Bronchial epithelial cell (primary cell): Measurements from ENCODE around the gene CDY2B. TPM values are rescaled to one million over a fixed set of nuclear protein-coding genes. Genes with fewer than 3 reads are reported as not detected.
"Not testable (repeated sequence)": the region's sequence is repeated elsewhere in the genome, so short reads cannot be mapped to it uniquely, and the experiment has no call there.

Experiments used
- DNase-seq: peaks from one replicate; pipeline ENCODE4 v3.0.0-alpha.2; 2010; ENCODE audit warnings: low read depth
- FAIRE-seq: peaks from 2 replicates; lab custom pipeline; 2011; peaks lifted over from hg19 to GRCh38; lab: Jason Lieb, UNC
- H3K27me3 ChIP-seq: 2 replicates; pipeline ENCODE4 v1.5.1; 2011; ENCODE audit warnings: low read length; ENCODE audit not compliant: control insufficient read depth, insufficient read depth
- H3K36me3 ChIP-seq: 2 replicates; pipeline ENCODE4 v1.5.1; 2011; ENCODE audit warnings: low read length; ENCODE audit not compliant: control insufficient read depth, insufficient read depth
- H3K4me3 ChIP-seq: 2 replicates; pipeline ENCODE4 v1.5.1; 2011; ENCODE audit warnings: mild to moderate bottlenecking, low read depth, low read length, control low read depth
- total RNA-seq: library from RNA; depleted of rRNA; stranded (reverse); fragments of >200 nt; gene quantifications from 2 replicates; pipeline ENCODE4 v1.2.1, GENCODE V29; 2014

The CDY2B gene, protein sequence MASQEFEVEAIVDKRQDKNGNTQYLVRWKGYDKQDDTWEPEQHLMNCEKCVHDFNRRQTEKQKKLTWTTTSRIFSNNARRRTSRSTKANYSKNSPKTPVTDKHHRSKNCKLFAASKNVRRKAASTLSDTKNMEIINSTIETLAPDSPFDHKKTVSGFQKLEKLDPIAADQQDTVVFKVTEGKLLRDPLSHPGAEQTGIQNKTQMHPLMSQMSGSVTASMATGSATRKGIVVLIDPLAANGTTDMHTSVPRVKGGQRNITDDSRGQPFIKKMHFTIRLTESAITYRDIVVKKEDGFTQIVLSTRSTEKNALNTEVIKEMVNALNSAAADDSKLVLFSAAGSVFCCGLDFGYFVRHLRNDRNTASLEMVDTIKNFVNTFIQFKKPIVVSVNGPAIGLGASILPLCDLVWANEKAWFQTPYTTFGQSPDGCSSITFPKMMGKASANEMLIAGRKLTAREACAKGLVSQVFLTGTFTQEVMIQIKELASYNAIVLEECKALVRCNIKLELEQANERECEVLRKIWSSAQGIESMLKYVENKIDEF
- not detected in 2 replicates for total RNA-seq

DNA sequence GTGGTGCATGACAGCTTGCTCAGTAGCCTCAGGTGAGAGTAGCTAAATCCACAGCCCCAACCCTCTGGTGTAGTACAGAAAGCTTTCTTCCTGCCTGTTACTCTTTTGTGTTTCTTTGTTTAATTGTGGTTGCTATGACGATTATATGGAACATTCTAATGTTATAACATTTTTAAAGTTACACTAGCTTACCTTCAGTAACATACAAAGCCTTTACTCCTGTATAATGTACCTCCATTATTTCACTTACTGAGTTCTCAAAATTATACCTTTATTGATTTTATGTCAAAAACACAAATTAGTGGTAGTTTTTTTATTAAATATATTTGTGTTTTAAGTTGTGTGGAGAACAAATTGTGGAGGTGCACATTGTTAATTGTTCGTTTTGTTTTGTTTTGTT is at the start of gene CDY2B:
CDY2B (minus strand) TSS at position 101 of the 400 bp plus-strand sequence. CDS start 328 bp downstream, outside the sequence.
- H3K36me3 ChIP-seq, DNase-seq, H3K4me3 ChIP-seq, FAIRE-seq, H3K27me3 ChIP-seq: not testable (repeated sequence)

DNA sequence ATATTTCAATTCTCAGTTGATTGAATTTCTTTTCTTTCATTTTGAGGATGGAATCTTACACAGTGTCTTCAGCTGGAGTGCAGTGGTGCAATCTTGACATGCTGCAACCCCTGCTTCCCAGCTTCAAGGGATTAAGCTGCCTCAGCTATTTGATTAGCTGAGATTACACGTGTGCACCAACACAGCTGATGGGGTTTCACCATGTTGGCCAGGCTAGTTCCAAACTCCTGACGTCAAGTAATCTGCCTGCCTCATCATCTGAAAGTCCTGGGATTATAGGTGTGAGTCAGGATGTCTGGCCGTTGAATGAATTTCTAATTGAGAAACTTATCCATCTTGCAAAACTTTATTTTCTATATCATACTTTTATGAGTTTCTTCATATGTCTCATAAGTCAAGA is 28.0 kb upstream of the CDY2B start:
- not testable (repeated sequence) for H3K4me3 ChIP-seq, DNase-seq, H3K36me3 ChIP-seq, H3K27me3 ChIP-seq, FAIRE-seq

DNA sequence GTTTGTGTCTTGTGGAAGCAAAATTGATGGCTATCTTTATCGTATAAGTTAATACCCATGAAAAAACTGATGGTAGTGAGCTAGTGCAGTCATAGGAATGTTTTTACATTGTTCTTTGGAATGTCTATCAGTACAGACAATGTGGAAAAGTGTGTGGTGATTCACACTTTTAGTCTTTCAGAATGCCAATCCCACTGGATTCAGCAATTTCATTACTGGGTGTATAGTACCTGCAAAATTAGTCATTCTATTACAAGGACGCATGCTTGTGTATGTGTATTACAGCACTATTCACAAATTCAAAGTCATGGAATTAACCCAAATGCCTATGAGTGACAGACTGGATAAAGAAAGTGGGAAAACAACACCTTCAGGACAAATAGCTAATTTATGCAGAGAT is 27.3 kb upstream of the CDY2B start:
- H3K4me3 ChIP-seq, FAIRE-seq, DNase-seq, H3K27me3 ChIP-seq, H3K36me3 ChIP-seq: not testable (repeated sequence)

DNA sequence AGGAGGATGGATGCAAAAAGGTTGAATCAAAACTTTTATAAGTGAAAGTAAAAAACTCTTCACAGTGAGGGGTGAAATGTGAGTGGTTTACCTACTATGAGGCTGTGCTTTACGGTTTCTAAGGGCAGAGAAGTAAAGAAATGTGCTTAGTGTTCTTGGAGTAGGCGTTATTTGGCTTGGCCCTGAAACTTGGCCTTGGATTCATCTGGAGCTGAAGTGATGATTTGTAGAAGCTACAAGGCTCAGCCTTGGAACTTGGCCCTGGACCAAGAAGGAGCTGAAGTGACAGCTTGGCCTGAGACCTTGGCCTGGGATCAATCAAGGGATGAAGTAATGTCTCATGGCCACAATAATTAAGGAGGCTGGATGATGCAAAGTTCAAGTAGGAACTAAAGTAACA is 1.7 kb upstream of the CDY2B start:
- not testable (repeated sequence) for FAIRE-seq, DNase-seq, H3K36me3 ChIP-seq, H3K27me3 ChIP-seq, H3K4me3 ChIP-seq

DNA sequence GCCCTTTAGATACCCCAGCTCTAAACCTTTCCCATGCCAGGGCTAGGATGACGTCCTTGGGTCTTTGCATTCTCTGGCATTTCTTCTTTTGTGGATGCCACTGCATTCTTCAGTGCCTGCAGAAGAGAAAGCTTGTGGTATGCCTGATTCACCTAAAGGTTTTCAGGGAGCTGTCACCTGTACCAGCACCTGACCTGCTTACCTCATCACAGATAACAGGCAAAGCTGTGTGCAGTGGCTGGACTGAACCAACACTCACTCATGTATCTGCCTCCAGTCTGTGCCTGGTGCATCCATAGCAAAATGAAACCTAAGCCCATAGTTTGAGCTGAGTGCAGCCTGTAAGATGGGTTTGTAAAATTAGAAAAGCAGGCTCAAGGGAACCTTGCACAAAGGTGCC is 3.3 kb downstream of the CDY2B start:
- H3K36me3 ChIP-seq, H3K27me3 ChIP-seq, DNase-seq, H3K4me3 ChIP-seq, FAIRE-seq: not testable (repeated sequence)

DNA sequence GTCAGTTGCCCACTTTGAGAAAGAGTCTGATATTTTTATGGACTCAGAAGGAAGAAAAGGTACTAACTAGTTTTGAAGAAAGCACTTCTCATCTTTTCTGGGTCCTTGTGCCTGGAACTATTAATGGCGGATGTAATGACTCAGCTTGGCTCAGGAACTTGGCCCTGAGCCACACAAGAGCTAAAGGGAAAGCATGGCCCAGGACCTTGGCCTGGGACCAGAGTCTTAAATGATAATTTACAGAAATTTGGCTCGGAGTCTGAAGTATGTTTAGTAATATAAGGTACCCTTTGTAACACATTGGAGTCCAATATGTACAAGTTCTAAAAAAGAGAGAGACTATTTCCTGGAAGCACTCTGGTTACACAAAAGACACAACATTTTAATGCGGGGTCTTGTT is 4.6 kb downstream of the CDY2B start:
- FAIRE-seq, DNase-seq, H3K27me3 ChIP-seq, H3K36me3 ChIP-seq, H3K4me3 ChIP-seq: not testable (repeated sequence)

DNA sequence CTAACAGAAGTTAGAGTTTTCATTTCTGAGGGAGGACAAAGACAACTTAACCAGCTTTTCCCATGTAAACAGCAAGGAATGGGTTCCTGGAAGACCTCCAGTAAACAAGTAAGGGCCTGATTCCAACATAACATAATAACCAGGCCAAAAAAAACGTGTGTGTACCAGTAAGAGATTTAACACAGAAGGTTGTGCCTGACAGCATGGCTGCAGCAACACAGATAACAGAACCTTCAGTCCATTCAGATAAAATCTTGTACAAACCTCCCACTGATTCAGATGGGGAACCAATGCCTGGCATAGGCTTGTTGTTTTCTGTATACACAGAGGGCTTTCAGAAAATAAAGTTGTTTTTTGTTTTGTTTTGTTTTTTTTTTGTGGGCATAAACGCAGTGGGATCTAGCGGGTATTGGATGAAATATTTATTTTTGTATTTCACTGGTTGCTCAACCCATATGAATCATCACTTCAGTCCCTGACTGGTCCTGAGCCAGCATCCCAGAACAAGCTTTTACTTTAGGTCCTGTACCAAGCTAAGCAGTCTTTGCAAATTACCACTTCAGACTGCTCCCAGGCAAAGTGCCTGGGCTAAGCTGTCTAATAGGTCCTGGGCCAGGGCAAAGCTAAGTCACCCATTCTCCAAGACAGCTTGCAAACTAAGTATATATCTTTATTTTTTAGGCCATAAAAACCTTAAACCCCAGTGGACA is 8.7 kb downstream of the CDY2B start:
- not testable (repeated sequence) for FAIRE-seq, DNase-seq, H3K27me3 ChIP-seq, H3K36me3 ChIP-seq, H3K4me3 ChIP-seq

DNA sequence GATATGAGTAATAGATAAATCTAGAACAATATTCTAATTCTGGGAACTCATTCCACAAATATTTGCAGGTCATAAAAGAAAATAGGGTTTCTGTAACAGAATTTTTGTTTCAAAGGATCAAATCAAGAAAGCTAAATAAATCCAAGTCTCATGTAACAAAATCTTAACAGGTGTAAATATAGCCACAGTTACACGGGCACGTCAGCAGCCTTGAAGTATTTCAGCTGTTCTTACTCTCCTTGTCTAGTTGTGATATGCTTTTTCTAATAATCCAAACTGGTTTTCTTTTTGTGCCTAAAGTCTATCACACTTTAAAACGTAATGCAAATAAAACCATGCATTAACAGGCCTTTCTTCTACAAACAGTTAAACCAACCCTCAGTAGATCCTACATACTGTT is 9.3 kb downstream of the CDY2B start:
- H3K4me3 ChIP-seq, H3K36me3 ChIP-seq, H3K27me3 ChIP-seq, FAIRE-seq, DNase-seq: not testable (repeated sequence)

DNA sequence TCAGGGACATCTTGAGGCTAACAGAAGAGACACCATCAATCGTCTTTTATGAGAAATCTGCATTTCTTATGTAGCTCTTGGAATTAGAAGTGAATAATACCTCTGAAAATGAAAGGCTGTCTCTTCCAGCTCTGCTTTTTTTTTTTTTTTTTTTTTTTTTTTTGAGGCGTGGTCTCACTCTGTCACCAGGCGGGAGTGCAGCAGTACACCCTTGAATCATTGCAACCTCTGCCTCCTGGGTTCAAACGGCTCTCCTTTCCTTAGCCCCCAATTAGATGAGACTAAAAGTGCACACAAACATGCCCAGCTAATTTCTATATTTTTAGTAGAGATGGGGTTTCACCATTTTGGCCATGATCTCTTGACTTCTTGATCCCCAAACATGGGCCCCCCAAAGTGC is 12.2 kb downstream of the CDY2B start:
- H3K4me3 ChIP-seq, H3K27me3 ChIP-seq, H3K36me3 ChIP-seq, FAIRE-seq, DNase-seq: not testable (repeated sequence)

DNA sequence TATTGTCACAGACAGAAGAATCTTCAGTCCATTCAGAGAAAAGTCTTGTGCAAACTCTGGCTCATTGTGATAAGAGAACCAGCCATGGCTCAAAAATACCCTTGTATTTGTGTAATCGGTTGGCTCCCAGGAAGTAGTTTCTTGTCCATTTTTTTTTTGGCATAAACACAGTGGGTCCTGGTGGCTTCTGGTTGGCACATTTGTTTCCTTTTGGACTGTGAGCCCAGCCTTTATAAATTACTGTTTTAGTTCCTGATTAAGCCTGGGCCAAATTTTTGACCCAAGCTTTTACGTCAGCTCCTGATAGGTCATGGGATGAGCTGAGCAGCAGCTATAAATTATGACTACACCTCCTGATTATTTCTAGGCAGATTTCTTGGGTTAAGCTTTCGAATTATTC is 19.4 kb downstream of the CDY2B start:
- not testable (repeated sequence) for DNase-seq, H3K4me3 ChIP-seq, H3K36me3 ChIP-seq, H3K27me3 ChIP-seq, FAIRE-seq

DNA sequence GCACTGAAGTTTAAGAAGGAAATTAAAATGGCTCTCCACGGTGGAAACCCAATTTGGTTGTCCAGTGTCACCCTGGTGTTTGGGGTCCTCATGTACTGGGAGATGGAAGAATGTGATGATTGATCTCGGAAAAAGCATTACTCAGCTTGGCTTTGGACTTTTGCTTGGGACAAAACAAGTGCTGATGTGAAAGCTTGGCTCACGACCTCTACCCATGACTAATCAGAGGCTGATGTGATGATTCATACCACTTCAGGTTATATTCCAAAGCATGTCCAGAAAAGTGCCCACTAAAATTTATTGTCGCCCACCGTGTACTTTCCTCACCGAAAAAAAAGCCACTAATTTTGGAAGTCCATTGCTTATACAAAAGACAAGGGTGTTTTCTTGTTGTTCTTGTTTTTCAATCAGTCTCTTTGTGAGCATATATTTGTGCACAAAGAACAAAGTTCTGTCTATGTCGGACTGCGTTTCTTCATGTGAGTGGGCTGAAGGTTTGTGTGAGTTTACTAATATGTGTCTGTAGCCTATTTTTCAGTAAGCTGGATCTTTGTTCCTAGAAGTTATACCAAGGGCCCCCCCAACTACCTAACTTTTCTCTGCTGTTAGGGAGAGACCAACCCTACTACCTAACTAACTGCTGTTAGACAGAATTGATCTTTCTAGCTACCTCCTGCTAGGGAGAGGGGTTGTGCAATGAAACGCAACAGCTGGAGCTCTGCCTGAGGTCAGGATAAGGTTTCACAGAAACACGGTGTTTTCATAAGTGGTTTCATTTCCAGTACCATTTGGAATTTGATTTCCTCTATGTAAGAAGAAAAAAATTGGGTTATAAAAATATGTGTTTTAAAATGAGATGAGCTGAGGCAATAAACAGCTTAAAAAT is 22.8 kb downstream of the CDY2B start:
- not testable (repeated sequence) for H3K36me3 ChIP-seq, H3K27me3 ChIP-seq, DNase-seq, FAIRE-seq, H3K4me3 ChIP-seq

DNA sequence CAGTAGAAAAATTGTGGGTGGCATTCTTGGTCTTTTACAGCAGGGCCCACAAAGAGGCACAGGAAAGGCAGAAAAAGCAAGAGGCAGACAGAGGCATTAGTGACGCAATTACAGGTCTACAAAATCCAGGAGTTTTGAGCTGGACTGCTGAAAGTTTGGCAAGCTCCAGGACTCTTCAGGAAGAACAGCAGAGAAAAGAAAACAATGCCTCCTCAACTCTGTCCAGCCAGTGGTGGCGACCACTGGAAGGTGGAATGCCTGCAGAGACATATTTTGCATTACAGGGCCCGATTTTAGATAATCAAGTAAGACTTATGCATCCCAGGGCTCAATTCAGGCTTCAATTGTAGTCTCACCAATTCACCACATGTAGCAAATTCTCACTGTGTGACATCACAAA is 23.5 kb downstream of the CDY2B start:
- H3K4me3 ChIP-seq, H3K36me3 ChIP-seq, FAIRE-seq, H3K27me3 ChIP-seq, DNase-seq: not testable (repeated sequence)

DNA sequence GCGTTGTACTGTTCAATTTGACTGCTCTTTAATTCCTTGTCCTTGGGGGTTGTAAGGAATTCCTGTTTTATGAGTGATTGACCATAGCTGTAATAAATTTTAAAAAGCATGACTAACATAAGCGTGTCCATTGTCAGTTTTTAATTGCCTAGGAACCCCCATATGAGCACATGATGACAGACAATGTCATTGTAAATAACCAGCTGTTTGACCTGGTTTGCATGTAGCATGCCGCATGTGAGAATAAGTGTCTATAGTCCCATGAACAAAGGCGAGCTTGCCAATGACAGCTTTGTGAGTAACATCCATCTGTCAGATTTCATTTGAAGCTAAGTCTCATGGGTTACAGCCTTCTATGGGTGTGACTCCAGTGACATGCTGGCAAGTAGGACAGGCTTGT is 30.9 kb downstream of the CDY2B start:
- H3K27me3 ChIP-seq, DNase-seq, H3K36me3 ChIP-seq, FAIRE-seq, H3K4me3 ChIP-seq: not testable (repeated sequence)
